Cardiac muscle cell (in vitro differentiated cells and primary cell): Measurements from ENCODE around the gene MADD. TPM values are rescaled to one million over a fixed set of nuclear protein-coding genes. Genes with fewer than 3 reads are reported as not detected.

ENCODE experiments used
- DNase-seq, 2 donors: peaks; one replicate each; pipeline versions ENCODE4 v3.0.0 to v3.0.0-alpha.2; 2010 to 2017; ENCODE audit warnings: low read depth in 1 of 2, low spot score in 1 of 2
- H3K27ac ChIP-seq: fragments of 200-600 bp; sonication (generic); 2 replicates; pipeline ENCODE4 v1.5.1; 2016
- H3K27me3 ChIP-seq: fragments of 200-600 bp; sonication (generic); 2 replicates; pipeline ENCODE4 v1.6.0; 2016; ENCODE audit warnings: control low read depth
- H3K36me3 ChIP-seq: fragments of 200-600 bp; sonication (generic); 2 replicates; pipeline ENCODE4 v1.5.1; 2016; ENCODE audit warnings: control low read depth
- H3K4me1 ChIP-seq: fragments of 200-600 bp; sonication (generic); 2 replicates; pipeline ENCODE4 v1.8.1; 2017; ENCODE audit warnings: low read depth, mild to moderate bottlenecking, mixed run types
- H3K4me3 ChIP-seq: fragments of 200-600 bp; sonication (generic); 2 replicates; pipeline ENCODE4 v1.5.1; 2016; ENCODE audit warnings: mild to moderate bottlenecking
- H3K9me3 ChIP-seq: fragments of 200-600 bp; sonication (generic); 2 replicates; pipeline ENCODE4 v1.5.1; 2017; ENCODE audit warnings: low read depth, mild to moderate bottlenecking, control low read depth
- polyA plus RNA-seq: library from polyadenylated mRNA; unstranded; fragments of >200 nt; fragmentation: Nextera tagmentation; extraction: Ambion mirVana; gene quantifications from 2 replicates; pipeline ENCODE4 v1.2.1, GENCODE V29; 2016
- total RNA-seq: library from RNA; depleted of rRNA; stranded (reverse); fragments of >200 nt; gene quantifications from 2 replicates; pipeline ENCODE4 v1.2.3, GENCODE V29; 2016
- TF ChIP-seq, protein P1 (sequence below): IDR thresholded peaks from 2 replicates; pipeline ENCODE4 v1.5.1; 2012; ENCODE audit warnings: low read depth, mild to moderate bottlenecking, low read length

Gene MADD
- total and polyA plus RNA-seq, 2 experiments from 2014 or later = 58.8 to 103 TPM

DNA sequence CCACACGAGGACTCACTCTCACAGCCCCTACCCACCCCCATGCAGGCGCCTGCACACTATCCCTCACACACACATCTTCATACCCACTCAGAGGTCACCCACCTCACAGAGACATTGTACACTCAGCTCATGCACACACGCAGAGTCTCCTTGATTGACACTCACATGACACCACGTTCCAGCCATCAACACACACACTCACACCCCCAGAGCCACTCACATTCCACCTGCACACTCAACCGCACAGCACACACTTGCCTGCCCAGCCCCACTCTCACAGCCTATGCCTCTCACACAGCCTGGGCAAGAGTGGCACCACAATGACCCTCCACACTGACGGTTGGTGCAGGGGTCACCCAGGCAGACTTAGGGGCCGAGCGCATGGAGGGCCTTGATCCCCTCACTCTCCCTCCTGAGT lies 106.2 kb downstream of the MADD start:
- Histone ChIP-seq H3K4me3 (no peak overlapping the region), H3K27me3 (no peaks in the 10 kb centered on the region), H3K4me1 (peaks cover 9% of the 10 kb centered on the region), H3K27ac (no peak overlapping the region), H3K9me3 (no peaks in the 10 kb centered on the region), H3K36me3 (no peaks in the 10 kb centered on the region)
- DNase-seq = no peak
- TF ChIP-seq, protein P1, sequence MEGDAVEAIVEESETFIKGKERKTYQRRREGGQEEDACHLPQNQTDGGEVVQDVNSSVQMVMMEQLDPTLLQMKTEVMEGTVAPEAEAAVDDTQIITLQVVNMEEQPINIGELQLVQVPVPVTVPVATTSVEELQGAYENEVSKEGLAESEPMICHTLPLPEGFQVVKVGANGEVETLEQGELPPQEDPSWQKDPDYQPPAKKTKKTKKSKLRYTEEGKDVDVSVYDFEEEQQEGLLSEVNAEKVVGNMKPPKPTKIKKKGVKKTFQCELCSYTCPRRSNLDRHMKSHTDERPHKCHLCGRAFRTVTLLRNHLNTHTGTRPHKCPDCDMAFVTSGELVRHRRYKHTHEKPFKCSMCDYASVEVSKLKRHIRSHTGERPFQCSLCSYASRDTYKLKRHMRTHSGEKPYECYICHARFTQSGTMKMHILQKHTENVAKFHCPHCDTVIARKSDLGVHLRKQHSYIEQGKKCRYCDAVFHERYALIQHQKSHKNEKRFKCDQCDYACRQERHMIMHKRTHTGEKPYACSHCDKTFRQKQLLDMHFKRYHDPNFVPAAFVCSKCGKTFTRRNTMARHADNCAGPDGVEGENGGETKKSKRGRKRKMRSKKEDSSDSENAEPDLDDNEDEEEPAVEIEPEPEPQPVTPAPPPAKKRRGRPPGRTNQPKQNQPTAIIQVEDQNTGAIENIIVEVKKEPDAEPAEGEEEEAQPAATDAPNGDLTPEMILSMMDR = no peak

DNA sequence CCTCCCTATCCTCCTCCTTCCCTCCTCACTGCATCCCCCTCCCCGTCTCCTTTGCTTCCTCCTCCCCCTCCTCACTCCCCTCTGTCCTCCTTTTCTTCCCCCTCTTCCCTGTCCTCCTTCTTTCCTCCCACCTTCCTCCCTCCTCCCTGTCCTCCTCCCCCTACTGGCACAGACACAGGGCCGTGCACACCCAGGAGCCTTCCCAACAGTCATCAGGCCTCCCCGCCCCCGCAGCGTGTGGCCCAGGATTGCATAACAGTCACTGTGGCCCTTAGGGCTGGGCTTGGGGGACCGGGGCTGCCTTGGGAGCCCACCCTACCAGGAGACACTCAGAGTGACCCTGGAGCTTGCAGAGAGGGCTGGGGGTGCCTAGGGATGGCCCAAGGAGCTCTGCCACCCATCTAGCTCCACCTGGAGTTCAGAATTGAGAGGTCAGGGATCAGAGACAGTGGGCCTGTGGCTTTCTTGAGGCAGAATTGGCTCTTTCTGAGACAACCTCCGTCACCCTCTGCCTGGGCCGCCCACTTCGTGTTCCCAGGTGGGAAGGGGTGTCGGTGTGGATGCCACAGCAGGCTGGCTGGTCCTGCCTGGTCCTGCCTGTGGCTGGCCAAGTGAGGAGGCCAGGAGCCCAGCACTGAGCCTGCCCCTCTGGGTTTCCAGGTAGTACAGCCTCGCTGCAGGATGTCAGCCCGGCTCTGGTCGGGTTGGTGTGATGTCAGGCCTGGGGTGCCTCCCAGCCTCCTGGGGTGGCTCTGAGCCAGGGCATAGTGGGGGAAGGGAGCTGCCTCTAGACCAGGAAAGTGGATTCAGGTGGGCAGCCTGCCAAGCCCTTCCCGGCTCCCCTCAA lies 106.8 kb downstream of the MADD start:
- DNase-seq = peak in 1 of 2 donors; percentile 21
- Histone ChIP-seq H3K9me3 (no peaks in the 10 kb centered on the region), H3K4me3 (no peak overlapping the region), H3K27me3 (no peaks in the 10 kb centered on the region), H3K27ac (no peak overlapping the region), H3K36me3 (no peaks in the 10 kb centered on the region), H3K4me1 (peaks cover 9% of the 10 kb centered on the region)
- TF ChIP-seq, protein P1 = no peak

DNA sequence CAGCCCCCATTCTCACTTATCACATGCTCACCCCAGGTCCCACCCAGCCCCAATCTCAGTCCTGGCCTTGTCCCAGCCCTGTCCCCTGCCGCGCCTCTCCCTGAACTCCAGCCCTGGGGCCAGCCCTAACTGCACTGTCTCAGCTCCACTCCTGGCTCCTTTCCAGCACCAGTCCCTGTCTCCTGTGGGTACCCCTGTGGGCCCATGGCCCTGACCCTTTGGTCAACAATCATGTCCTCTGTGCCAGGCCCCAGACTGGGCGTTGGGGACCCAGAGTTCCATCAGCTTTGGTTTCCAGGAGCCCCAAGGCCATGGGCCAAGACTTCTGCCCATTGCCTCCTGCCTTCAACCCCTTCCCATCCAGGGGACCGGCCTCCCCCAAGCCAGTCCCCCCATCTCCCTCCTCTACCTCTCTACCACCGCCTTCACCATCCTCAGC lies 107.7 kb downstream of the MADD start:
- TF ChIP-seq, protein P1 = no peak
- Histone ChIP-seq H3K4me3 (no peak overlapping the region), H3K27ac (peak overlapping the region; percentile 35), H3K9me3 (no peaks in the 10 kb centered on the region), H3K36me3 (no peaks in the 10 kb centered on the region), H3K4me1 (peaks cover 9% of the 10 kb centered on the region), H3K27me3 (no peaks in the 10 kb centered on the region)
- no peak for DNase-seq

DNA sequence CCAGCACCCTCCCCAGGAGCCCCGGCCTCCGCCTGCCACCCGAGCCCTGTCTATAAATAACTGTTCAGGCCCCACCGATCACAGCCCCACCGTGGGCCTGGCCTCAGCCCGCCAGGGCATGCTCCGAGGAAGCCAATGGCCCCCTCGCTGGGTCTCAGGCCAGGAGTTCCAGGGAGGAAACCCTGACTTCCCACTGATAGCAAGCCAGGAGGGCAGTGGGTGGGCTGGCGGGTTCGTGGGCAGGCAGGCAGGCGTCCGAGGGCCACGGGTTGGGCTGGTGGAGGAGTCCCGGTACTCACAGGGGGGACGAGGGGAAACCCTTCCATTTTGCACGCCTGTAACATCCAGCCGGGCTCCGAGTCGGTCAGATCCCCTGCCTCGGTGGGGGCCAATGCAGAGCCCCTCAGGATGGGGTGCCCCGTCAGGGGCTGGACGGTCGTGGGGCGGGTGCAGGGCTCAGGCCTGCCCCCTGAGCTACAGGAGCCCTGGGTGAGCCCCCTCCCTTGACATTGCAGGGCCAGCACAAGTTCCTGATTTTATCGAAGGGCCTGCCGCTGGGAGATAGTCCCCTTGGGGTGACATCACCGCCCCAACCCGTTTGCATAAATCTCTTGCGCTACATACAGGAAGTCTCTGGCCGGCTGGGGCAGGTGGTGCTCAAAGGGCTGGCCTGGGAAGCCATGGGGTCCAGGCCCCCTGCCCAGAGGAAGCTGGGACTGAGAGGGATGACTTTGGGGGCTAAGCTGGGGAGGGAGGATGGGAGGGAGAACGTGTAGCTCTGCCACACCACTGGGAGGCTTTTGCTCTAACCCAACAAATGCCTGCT lies 108.3 kb downstream of the MADD start, which contains the start of gene SPI1:
TSS of gene SPI1 (minus strand) at position 538 of the 826 bp plus-strand sequence. CDS start at position 344, 194 bp downstream.
- no peak within 1 kb of the TSS for H3K4me3 ChIP-seq
- peak in 1 of 2 donors; percentile 49 for DNase-seq
- no peaks in the 10 kb centered on the region for H3K36me3 ChIP-seq
- peaks cover 9% of the 10 kb centered on the region for H3K4me1 ChIP-seq
- peak within 1 kb of the TSS; percentile 35 for H3K27ac ChIP-seq
- H3K27me3 ChIP-seq = no peaks in the 10 kb centered on the region
- TF ChIP-seq, protein P1 = no peak
- no peaks in the 10 kb centered on the region for H3K9me3 ChIP-seq

DNA sequence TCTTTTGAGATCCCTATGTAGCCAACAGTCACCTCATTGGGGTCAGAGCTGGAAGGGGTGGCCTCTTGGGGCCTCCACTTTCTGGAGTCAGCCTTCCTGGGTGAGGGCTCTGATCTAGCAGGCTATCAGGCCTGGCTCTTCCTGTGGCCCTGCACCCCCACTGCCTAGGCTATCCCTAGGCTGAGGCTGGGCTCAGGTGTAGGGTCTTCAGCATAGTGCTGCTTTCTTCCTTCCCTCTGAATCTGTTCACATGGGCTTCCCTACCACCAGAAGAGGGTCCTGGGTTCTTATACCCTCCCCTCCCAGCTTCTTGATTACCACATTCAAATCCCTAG lies 108.9 kb downstream of the MADD start:
- Histone ChIP-seq H3K36me3 (no peaks in the 10 kb centered on the region), H3K4me3 (no peak overlapping the region), H3K9me3 (no peaks in the 10 kb centered on the region), H3K4me1 (peaks cover 9% of the 10 kb centered on the region), H3K27me3 (no peaks in the 10 kb centered on the region), H3K27ac (no peak overlapping the region)
- DNase-seq = no peak
- TF ChIP-seq, protein P1 = no peak
